HCT116 (cell line): ENCODE results near the gene LDB2. TPM values are rescaled to one million over a fixed set of nuclear protein-coding genes. Genes with fewer than 3 reads are reported as not detected.

ENCODE experiments used
- ATAC-seq: fragments of 200-7000 bp; cut with Tn5 transposase; 2 replicates; pipeline ENCODE4 v1.9.1; 2020; ENCODE audit warnings: mild to moderate bottlenecking, moderate library complexity
- BruUV-seq: library from RNA; stranded (reverse); fragments of 400-500 nt; replicated peaks from 2 replicates; lab custom pipeline; 2021; lab: Mats Ljungman, UMichigan
- CTCF ChIA-PET: fragments of 300-600 bp; sonication (Branson Sonifier 250); formaldehyde crosslinking; loops from one replicate; lab custom pipeline; 2021; ENCODE audit warnings: antibody characterized with exemption; lab: Charles Lee
- POLR2A ChIA-PET: fragments of 300-600, 350-600 bp; sonication (Branson Sonifier 250); formaldehyde crosslinking; loops from one replicate; lab custom pipeline; 2021; ENCODE audit warnings: antibody characterized with exemption; lab: Charles Lee
- RAD21 ChIA-PET, 2 experiments: fragments of 300-600 bp; sonication (Branson Sonifier 250); formaldehyde crosslinking; loops; one replicate each; lab custom pipeline; 2023; ENCODE audit warnings: low total read pairs in 2 of 2; ENCODE audit not compliant: uncharacterized antibody in 2 of 2, unreplicated experiment in 2 of 2, low non-redundant PET in 1 of 2; lab: Charles Lee
- DNase-seq: peaks from one replicate; pipeline ENCODE4 v3.0.0-alpha.2; 2010; ENCODE audit warnings: low read depth, low spot score
- H2AFZ ChIP-seq: fragments of 200-600 bp; shearing (Covaris generic), sonication (generic); 2 replicates; pipeline ENCODE4 v1.6.1; 2017; ENCODE audit warnings: low read depth, mixed run types, mixed read lengths, antibody characterized with exemption, low read length; ENCODE audit not compliant: poor library complexity, severe bottlenecking
- H3K27ac ChIP-seq: 2 replicates; pipeline ENCODE4 v1.5.1; 2012; ENCODE audit warnings: low read depth, low read length
- H3K27me3 ChIP-seq: fragments of 200-600 bp; sonication (generic); 2 replicates; pipeline ENCODE4 v1.6.1; 2016; ENCODE audit warnings: mixed run types, low read length, mixed read lengths; ENCODE audit not compliant: insufficient read depth
- H3K36me3 ChIP-seq, 2 experiments: fragments of 200-500 bp in 1 of 2; fragments of 200-600 bp in 1 of 2; sonication (Bioruptor generic) in 1 of 2; sonication (generic) in 1 of 2; 2 replicates each; pipeline versions ENCODE4 v1.5.1 to v1.6.1; 2014 to 2016; ENCODE audit warnings: low read length in 2 of 2, inconsistent platforms in 1 of 2, mixed read lengths in 1 of 2, mixed run types in 1 of 2; ENCODE audit not compliant: insufficient read depth in 2 of 2, control insufficient read depth in 1 of 2
- H3K4me1 ChIP-seq, 2 experiments: fragments of 200-600 bp in 1 of 2; sonication (generic) in 1 of 2; 2 replicates each; pipeline versions ENCODE4 v1.5.1 to v1.6.1; 2012 to 2017; ENCODE audit warnings: low read length in 2 of 2, inconsistent platforms in 1 of 2, mild to moderate bottlenecking in 1 of 2, mixed read lengths in 1 of 2, mixed run types in 1 of 2, moderate library complexity in 1 of 2; ENCODE audit not compliant: insufficient read depth in 2 of 2, control insufficient read depth in 1 of 2
- H3K4me2 ChIP-seq: fragments of 200-600 bp; sonication (generic); 2 replicates; pipeline ENCODE4 v1.6.1; 2017; ENCODE audit warnings: mixed run types, low read length, mixed read lengths
- H3K4me3 ChIP-seq, 2 experiments: fragments of 200-600 bp in 1 of 2; sonication (generic) in 1 of 2; replicated peaks in 1 of 2; 2 replicates each; pipeline ENCODE4 v1.5.1; 2011 to 2016; ENCODE audit warnings: low read length in 2 of 2, control low read depth in 1 of 2, low read depth in 1 of 2, mild to moderate bottlenecking in 1 of 2, mixed read lengths in 1 of 2, mixed run types in 1 of 2
- H3K79me2 ChIP-seq: fragments of 200-600 bp; sonication (generic); 2 replicates; pipeline ENCODE4 v1.6.1; 2017; ENCODE audit warnings: mild to moderate bottlenecking, mixed run types, low read length, moderate library complexity, mixed read lengths; ENCODE audit not compliant: insufficient read depth
- H3K9ac ChIP-seq: fragments of 200-600 bp; sonication (generic); 2 replicates; pipeline ENCODE4 v1.6.1; 2016; ENCODE audit warnings: low read length, mixed read lengths
- H3K9me2 ChIP-seq: fragments of 200-600 bp; sonication (generic), shearing (Covaris generic); 2 replicates; pipeline ENCODE4 v1.6.1; 2017; ENCODE audit warnings: mixed run types, mild to moderate bottlenecking, moderate library complexity; ENCODE audit not compliant: insufficient read depth
- H3K9me3 ChIP-seq, 2 experiments: fragments of 200-500 bp in 1 of 2; fragments of 200-600 bp in 1 of 2; sonication (Bioruptor generic) in 1 of 2; sonication (generic) in 1 of 2; 2 replicates each; pipeline ENCODE4 v1.6.1; 2014 to 2017; ENCODE audit warnings: low read length in 2 of 2, mixed read lengths in 2 of 2, inconsistent platforms in 1 of 2, low read depth in 1 of 2, mild to moderate bottlenecking in 1 of 2, mixed run types in 1 of 2, moderate library complexity in 1 of 2; ENCODE audit not compliant: control insufficient read depth in 1 of 2, insufficient read depth in 1 of 2
- H4K20me1 ChIP-seq: fragments of 200-600 bp; sonication (generic), shearing (Covaris generic); 2 replicates; pipeline ENCODE4 v1.6.1; 2017; ENCODE audit warnings: mixed run types, mild to moderate bottlenecking, moderate library complexity; ENCODE audit not compliant: insufficient read depth
- CTCF ChIP-seq, 3 experiments: fragments of 200-600 bp in 1 of 3; sonication (generic) in 1 of 3; IDR thresholded peaks in 2 of 3; conservative IDR thresholded peaks in 1 of 3; 2 replicates each; pipeline ENCODE4 v1.5.1; 2012 to 2017; ENCODE audit warnings: low read depth in 2 of 3, low read length in 2 of 3, antibody characterized with exemption in 1 of 3, borderline replicate concordance in 1 of 3, control low read depth in 1 of 3, mild to moderate bottlenecking in 1 of 3, mixed read lengths in 1 of 3, mixed run types in 1 of 3, moderate library complexity in 1 of 3; ENCODE audit not compliant: insufficient read depth in 1 of 3
- ELF1 ChIP-seq: IDR thresholded peaks from 2 replicates; pipeline ENCODE4 v1.6.1; 2012; ENCODE audit warnings: low read depth, borderline replicate concordance
- EZH2 ChIP-seq: fragments of 200-600 bp; sonication (generic); IDR thresholded peaks from 2 replicates; pipeline ENCODE4 v1.6.1; 2017; ENCODE audit warnings: antibody characterized with exemption, mixed run types
- JUND ChIP-seq: IDR thresholded peaks from 2 replicates; pipeline ENCODE4 v1.6.1; 2012
- SP1 ChIP-seq: IDR thresholded peaks from 2 replicates; pipeline ENCODE4 v1.6.1; 2012; ENCODE audit warnings: low read depth
- ZFX ChIP-seq: fragments of 450-650 bp; IDR thresholded peaks from 2 replicates; pipeline ENCODE4 v1.6.1; 2017
- ZNF274 ChIP-seq: fragments of 200-500 bp; sonication (Bioruptor generic); IDR thresholded peaks from 2 replicates; pipeline ENCODE4 v1.6.1; 2014; ENCODE audit warnings: mild to moderate bottlenecking, low read depth, low read length, inconsistent platforms
- intact Hi-C: fragments of 100-400 bp; cut with micrococcal nuclease; formaldehyde crosslinking; loops from 2 replicates; pipeline ENCODE4 v1.10.0; 2022
- total RNA-seq: library from RNA; stranded (reverse); gene quantifications from one replicate; pipeline ENCODE4 v1.2.1, GENCODE V29; 2021; ENCODE audit not compliant: unreplicated experiment
- TF ChIP-seq, protein P1 (sequence below): IDR thresholded peaks from 2 replicates; pipeline ENCODE4 v1.6.1; 2012; ENCODE audit warnings: low read depth

The LDB2 gene
- total RNA-seq, 1 experiment from 2014 or later: 0.12 TPM

DNA sequence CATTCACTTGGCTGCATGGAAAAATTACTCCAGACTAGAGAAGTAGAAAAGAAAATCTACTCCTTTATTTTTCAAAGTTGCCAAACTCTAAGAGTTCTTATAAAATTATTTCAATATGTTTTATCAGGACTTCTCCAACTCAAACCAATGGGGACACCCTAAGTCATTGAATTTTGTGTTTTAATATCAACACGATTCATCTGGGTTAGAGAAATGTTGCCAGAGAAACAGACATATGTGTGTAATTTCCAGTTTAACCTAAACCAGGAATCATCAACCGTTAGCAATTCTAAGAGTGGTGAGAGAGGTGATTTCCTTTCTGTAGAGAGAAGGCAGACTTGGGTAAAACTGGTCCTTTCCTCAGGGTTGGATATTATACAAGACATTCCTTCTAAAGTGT lies 291.8 kb downstream of the LDB2 start:
- Histone ChIP-seq H3K9ac (no peak overlapping the region), H3K36me3 (no peaks in the 10 kb centered on the region), H3K9me3 (no peaks in the 10 kb centered on the region), H3K27me3 (no peaks in the 10 kb centered on the region), H3K4me2 (no peak overlapping the region), H4K20me1 (no peaks in the 10 kb centered on the region), H3K27ac (no peak overlapping the region), H3K4me1 (no peaks in the 10 kb centered on the region), H3K4me3 (no peak overlapping the region), H3K9me2 (no peaks in the 10 kb centered on the region), H2AFZ (no peak overlapping the region), H3K79me2 (no peaks in the 10 kb centered on the region)
- ATAC-seq (no peak), DNase-seq (no peak)
- no peak for TF ChIP-seq JUND
- no peak for TF ChIP-seq EZH2
- no peak for TF ChIP-seq CTCF (IDR thresholded peaks at IDR 0.05 in 2 of 3, conservative IDR thresholded peaks at IDR 0.05 in 1 of 3; ENCODE audit: borderline replicate concordance in 1 of 3, insufficient read depth in 1 of 3, low read depth in 2 of 3, low read length in 2 of 3)
- TF ChIP-seq ZFX: no peak
- no peak for TF ChIP-seq SP1
- no peak for TF ChIP-seq ZNF274
- TF ChIP-seq ELF1: no peak
- TF ChIP-seq, protein P1, sequence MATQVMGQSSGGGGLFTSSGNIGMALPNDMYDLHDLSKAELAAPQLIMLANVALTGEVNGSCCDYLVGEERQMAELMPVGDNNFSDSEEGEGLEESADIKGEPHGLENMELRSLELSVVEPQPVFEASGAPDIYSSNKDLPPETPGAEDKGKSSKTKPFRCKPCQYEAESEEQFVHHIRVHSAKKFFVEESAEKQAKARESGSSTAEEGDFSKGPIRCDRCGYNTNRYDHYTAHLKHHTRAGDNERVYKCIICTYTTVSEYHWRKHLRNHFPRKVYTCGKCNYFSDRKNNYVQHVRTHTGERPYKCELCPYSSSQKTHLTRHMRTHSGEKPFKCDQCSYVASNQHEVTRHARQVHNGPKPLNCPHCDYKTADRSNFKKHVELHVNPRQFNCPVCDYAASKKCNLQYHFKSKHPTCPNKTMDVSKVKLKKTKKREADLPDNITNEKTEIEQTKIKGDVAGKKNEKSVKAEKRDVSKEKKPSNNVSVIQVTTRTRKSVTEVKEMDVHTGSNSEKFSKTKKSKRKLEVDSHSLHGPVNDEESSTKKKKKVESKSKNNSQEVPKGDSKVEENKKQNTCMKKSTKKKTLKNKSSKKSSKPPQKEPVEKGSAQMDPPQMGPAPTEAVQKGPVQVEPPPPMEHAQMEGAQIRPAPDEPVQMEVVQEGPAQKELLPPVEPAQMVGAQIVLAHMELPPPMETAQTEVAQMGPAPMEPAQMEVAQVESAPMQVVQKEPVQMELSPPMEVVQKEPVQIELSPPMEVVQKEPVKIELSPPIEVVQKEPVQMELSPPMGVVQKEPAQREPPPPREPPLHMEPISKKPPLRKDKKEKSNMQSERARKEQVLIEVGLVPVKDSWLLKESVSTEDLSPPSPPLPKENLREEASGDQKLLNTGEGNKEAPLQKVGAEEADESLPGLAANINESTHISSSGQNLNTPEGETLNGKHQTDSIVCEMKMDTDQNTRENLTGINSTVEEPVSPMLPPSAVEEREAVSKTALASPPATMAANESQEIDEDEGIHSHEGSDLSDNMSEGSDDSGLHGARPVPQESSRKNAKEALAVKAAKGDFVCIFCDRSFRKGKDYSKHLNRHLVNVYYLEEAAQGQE: no peak
- ChIA-PET CTCF (no interaction called here), POLR2A (no interaction called here), RAD21 (no interaction called here)
- BruUV-seq: no TSS peak
- intact Hi-C loops: no loop called here
